Fibroblast of lung (primary cell): ENCODE results near the gene S100G.

ENCODE experiments used
- CTCF ChIP-seq, 2 donors: IDR thresholded peaks in 1 of 2; conservative IDR thresholded peaks in 1 of 2; 1 replicate in 1 of 2; 2 replicates in 1 of 2; pipeline ENCODE4 v1.5.1; 2011 to 2012; ENCODE audit warnings: low read length in 2 of 2, control low read depth in 1 of 2, inconsistent platforms in 1 of 2, low read depth in 1 of 2, mild to moderate bottlenecking in 1 of 2
- EZH2 ChIP-seq: IDR thresholded peaks from 2 replicates; pipeline ENCODE4 v1.5.1; 2012; ENCODE audit warnings: low read length, control low read depth, mild to moderate bottlenecking; ENCODE audit errors: missing control alignments

GRCh38 chrX:16683007-16683664 lies 33.2 kb downstream of the S100G start:
- TF ChIP-seq CTCF (conservative IDR thresholded peaks at IDR 0.05 in 1 of 2, IDR thresholded peaks at IDR 0.05 in 1 of 2; ENCODE audit: low read depth in 1 of 2, low read length in 2 of 2) = no peak
- TF ChIP-seq EZH2 = no peak
